Neuronal stem cell (in vitro differentiated cells): ENCODE measurements around the gene NFATC4.

Source experiments
- DNase-seq: peaks from one replicate; pipeline ENCODE4 v3.0.0-alpha.2; 2013; ENCODE audit warnings: low spot score
- H2AFZ ChIP-seq: one replicate; pipeline ENCODE4 v1.6.1; 2013; ENCODE audit warnings: mild to moderate bottlenecking, low read length, inconsistent platforms
- H2AK5ac ChIP-seq: 2 replicates; pipeline ENCODE4 v1.6.1; 2013; ENCODE audit warnings: low read depth, mild to moderate bottlenecking, inconsistent platforms, low read length, moderate library complexity, mixed read lengths
- H2BK120ac ChIP-seq: 2 replicates; pipeline ENCODE4 v1.6.1; 2013; ENCODE audit warnings: low read depth, mild to moderate bottlenecking, inconsistent platforms, low read length, moderate library complexity, mixed read lengths
- H2BK12ac ChIP-seq: one replicate; pipeline ENCODE4 v1.6.1; 2013; ENCODE audit warnings: low read length, inconsistent platforms
- H2BK15ac ChIP-seq: 2 replicates; pipeline ENCODE4 v1.6.1; 2013; ENCODE audit warnings: mild to moderate bottlenecking, low read length, inconsistent platforms, mixed read lengths
- H2BK5ac ChIP-seq: one replicate; pipeline ENCODE4 v1.6.1; 2013; ENCODE audit warnings: inconsistent platforms, mild to moderate bottlenecking, low read length, moderate library complexity
- H3K14ac ChIP-seq: one replicate; pipeline ENCODE4 v1.6.1; 2013; ENCODE audit warnings: low read length, inconsistent platforms
- H3K18ac ChIP-seq: 2 replicates; pipeline ENCODE4 v1.6.1; 2013; ENCODE audit warnings: low read length, inconsistent platforms
- H3K23ac ChIP-seq: 2 replicates; pipeline ENCODE4 v1.6.1; 2013; ENCODE audit warnings: low read depth, mild to moderate bottlenecking, mixed read lengths, low read length, inconsistent platforms; ENCODE audit not compliant: poor library complexity
- H3K27ac ChIP-seq: replicated peaks from 3 replicates; pipeline ENCODE4 v1.5.1; 2013; ENCODE audit warnings: low read length, inconsistent platforms
- H3K27me3 ChIP-seq, 3 experiments: 2 replicates each; pipeline ENCODE4 v1.6.1; 2013; ENCODE audit warnings: low read length in 3 of 3, mild to moderate bottlenecking in 2 of 3, inconsistent platforms in 1 of 3, low read depth in 1 of 3, mixed read lengths in 1 of 3, moderate library complexity in 1 of 3; ENCODE audit not compliant: control insufficient read depth in 3 of 3, insufficient read depth in 3 of 3
- H3K36me3 ChIP-seq, 2 donors: replicated peaks in 1 of 2; 2 replicates each; pipeline ENCODE4 v1.6.1; 2013; ENCODE audit warnings: low read length in 2 of 2; ENCODE audit not compliant: control insufficient read depth in 2 of 2, insufficient read depth in 2 of 2
- H3K4ac ChIP-seq: 2 replicates; pipeline ENCODE4 v1.6.1; 2013; ENCODE audit warnings: inconsistent platforms, mild to moderate bottlenecking, low read length, moderate library complexity
- H3K4me1 ChIP-seq, 2 donors: 1 replicate in 1 of 2; 2 replicates in 1 of 2; pipeline ENCODE4 v1.6.1; 2013; ENCODE audit warnings: low read length in 2 of 2, low read depth in 1 of 2; ENCODE audit not compliant: control insufficient read depth in 2 of 2, insufficient read depth in 1 of 2
- H3K4me2 ChIP-seq: one replicate; pipeline ENCODE4 v1.6.1; 2013; ENCODE audit warnings: mild to moderate bottlenecking, low read length, inconsistent platforms; ENCODE audit not compliant: insufficient read depth, poor library complexity, severe bottlenecking
- H3K4me3 ChIP-seq, 2 donors: 2 replicates each; pipeline ENCODE4 v1.5.1; 2013; ENCODE audit warnings: low read length in 2 of 2, mild to moderate bottlenecking in 2 of 2, inconsistent platforms in 1 of 2, moderate library complexity in 1 of 2
- H3K79me1 ChIP-seq: one replicate; pipeline ENCODE4 v1.6.1; 2013; ENCODE audit warnings: low read depth, mild to moderate bottlenecking, inconsistent platforms, low read length, moderate library complexity
- H3K9ac ChIP-seq: one replicate; pipeline ENCODE4 v1.6.1; 2013; ENCODE audit warnings: mild to moderate bottlenecking, low read depth, low read length, inconsistent platforms; ENCODE audit not compliant: poor library complexity
- H3K9me3 ChIP-seq, 2 donors: replicated peaks in 1 of 2; 2 replicates each; pipeline versions ENCODE3 to v1.6.1; 2013; ENCODE audit warnings: low read length in 2 of 2, mild to moderate bottlenecking in 2 of 2, inconsistent platforms in 1 of 2, low read depth in 1 of 2, mixed read lengths in 1 of 2, moderate library complexity in 1 of 2; ENCODE audit not compliant: control insufficient read depth in 2 of 2, insufficient read depth in 1 of 2
- H4K8ac ChIP-seq: one replicate; pipeline ENCODE4 v1.6.1; 2013; ENCODE audit warnings: low read depth, mild to moderate bottlenecking, inconsistent platforms, low read length, moderate library complexity
- H4K91ac ChIP-seq: one replicate; pipeline ENCODE4 v1.6.1; 2013; ENCODE audit warnings: low read length, low read depth, mild to moderate bottlenecking, inconsistent platforms; ENCODE audit not compliant: poor library complexity
- whole genome bisulfite sequencing, 2 donors: extraction: QIAGEN DNeasy Blood & Tissue Kit; methylation state at CpG; one replicate each; pipeline ENCODE4 v1.1.7; 2013; ENCODE audit warnings: missing lambda C conversion rate in 2 of 2, mixed read lengths in 1 of 2; ENCODE audit not compliant: insufficient read length in 2 of 2, insufficient replicate concordance in 1 of 2; ENCODE audit errors: extremely low coverage in 2 of 2; 5-methylcytosine and 5-hydroxymethylcytosine counted together

NFATC4 gene

DNA sequence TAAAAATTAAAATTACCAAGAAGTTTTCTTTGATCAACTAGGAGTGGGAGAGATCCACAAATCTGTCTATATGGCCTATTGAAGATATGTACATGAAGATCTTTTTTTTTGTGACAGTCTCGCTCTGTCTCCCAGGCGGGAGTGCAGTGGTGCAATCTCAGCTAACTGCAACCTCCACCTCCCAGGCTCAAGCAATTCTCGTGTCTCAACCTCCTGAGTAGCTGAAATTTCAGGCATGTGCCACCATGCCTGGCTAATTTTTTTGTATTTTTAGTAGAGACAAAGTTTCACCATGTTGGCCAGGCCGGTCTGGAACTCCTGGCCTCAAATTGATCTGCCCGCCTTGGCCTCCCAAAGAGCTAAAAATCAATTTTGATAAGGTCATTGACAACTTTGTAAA is 4.6 kb upstream of the NFATC4 start:
- Histone ChIP-seq H3K9me3 (no peaks in the 10 kb centered on the region), H3K14ac (no peak overlapping the region), H3K79me1 (no peaks in the 10 kb centered on the region), H4K91ac (no peak overlapping the region), H2AFZ (no peak overlapping the region), H2BK120ac (no peak overlapping the region), H2BK15ac (no peak overlapping the region), H3K4ac (no peak overlapping the region), H3K9ac (no peak overlapping the region), H3K4me3 (no peak overlapping the region), H3K18ac (no peak overlapping the region), H3K36me3 (no peaks in the 10 kb centered on the region), H3K4me1 (peaks cover 2 to 8% of the 10 kb centered on the region in 2 donors), H3K27me3 (peaks cover 0 to 24% (median 2%) of the 10 kb centered on the region in 3 experiments), H3K23ac (no peak overlapping the region), H3K4me2 (no peak overlapping the region), H2BK12ac (no peak overlapping the region), H3K27ac (no peak overlapping the region), H4K8ac (no peak overlapping the region), H2BK5ac (no peak overlapping the region), H2AK5ac (no peak overlapping the region)
- WGBS, 2 donors: no CpG with 5 or more reads among the region's 5 CpGs
- no peak for DNase-seq

DNA sequence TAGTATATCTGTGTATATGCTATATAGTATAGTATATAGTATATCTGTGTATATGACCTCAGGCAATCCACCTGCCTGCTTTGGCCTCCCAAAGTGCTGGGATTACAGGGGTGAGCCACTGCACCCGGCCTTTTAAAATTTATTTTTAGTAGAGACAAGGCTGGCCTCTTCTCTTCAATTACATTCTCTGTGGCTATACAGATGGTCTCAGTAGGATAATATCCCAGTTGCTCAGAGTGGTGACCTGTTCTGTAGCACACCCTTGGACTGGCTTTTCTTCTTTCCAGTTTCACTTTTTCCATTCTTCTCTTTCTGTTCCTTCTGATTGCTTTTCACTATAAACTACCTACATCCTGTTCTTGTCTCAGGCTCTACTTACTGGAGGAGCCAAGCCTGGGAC is 3.1 kb upstream of the NFATC4 start:
- Histone ChIP-seq H2BK120ac (no peak overlapping the region), H3K27ac (no peak overlapping the region), H3K79me1 (peaks cover 2% of the 10 kb centered on the region), H3K18ac (no peak overlapping the region), H2AK5ac (no peak overlapping the region), H3K4ac (no peak overlapping the region), H2BK15ac (no peak overlapping the region), H3K4me2 (no peak overlapping the region), H2AFZ (no peak overlapping the region), H3K14ac (no peak overlapping the region), H2BK5ac (no peak overlapping the region), H3K9me3 (no peaks in the 10 kb centered on the region), H3K36me3 (peaks cover 0 to 6% of the 10 kb centered on the region in 2 donors), H2BK12ac (no peak overlapping the region), H3K27me3 (peaks cover 0 to 23% (median 2%) of the 10 kb centered on the region in 3 experiments), H3K4me3 (no peak overlapping the region), H3K23ac (no peak overlapping the region), H4K91ac (no peak overlapping the region), H3K4me1 (peaks cover 8 to 16% of the 10 kb centered on the region in 2 donors), H4K8ac (no peak overlapping the region), H3K9ac (no peak overlapping the region)
- no peak for DNase-seq
- WGBS, 2 donors: no CpG with 5 or more reads among the region's 1 CpG

DNA sequence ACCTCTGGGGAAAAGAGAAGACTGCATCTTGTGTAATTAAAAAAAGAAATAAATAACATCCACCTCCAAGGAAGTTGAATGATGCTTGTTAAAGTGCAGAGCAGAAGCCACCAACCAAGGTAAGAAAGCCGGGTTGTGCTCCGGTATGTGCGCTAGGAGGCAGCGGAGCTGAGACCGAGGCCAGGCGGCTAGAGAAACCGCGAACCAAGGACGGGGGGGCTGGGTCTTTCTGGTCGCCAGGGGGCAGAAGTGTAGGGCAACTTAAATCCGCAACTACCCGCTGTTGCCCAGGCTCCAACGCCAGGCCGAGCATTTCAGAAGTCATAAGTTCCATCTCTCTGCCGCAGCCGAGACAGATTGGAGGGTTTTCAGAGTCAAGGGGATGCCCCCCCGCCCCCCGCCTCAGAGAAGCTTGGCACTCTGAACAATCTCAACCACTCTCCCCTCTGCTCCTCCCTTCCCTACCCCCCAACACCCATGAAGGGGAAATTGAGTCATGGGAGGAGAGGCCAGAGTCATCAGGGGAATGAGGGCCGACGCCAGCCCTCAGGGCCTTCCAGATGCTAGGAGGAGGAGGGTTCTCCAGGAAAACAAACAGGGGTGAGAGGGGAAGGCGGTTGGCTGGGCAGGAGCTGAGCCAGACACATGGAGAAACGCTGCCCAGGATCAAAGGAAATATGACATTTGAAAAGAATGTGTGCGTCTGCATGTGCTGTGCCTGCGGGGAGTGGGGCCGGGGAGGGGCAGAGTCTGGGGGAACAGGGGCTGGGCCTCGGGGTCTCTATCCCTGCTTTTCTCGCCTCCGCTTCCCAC is 2.2 kb upstream of the NFATC4 start:
- H2BK15ac ChIP-seq: peak overlapping the region; percentile 25
- H2AK5ac ChIP-seq: peak overlapping the region; percentile 60
- H2AFZ ChIP-seq: peak overlapping the region; percentile 97
- H3K79me1 ChIP-seq: peaks cover 2% of the 10 kb centered on the region
- peak overlapping the region; percentile 90 for H2BK120ac ChIP-seq
- H3K14ac ChIP-seq: no peak overlapping the region
- peak overlapping the region; percentile 69 for H2BK12ac ChIP-seq
- H3K4me2 ChIP-seq: peak overlapping the region; percentile 65
- H3K9ac ChIP-seq: no peak overlapping the region
- H2BK5ac ChIP-seq: peak overlapping the region; percentile 98
- H3K4me1 ChIP-seq: peaks cover 11 to 16% of the 10 kb centered on the region in 2 donors
- H3K4ac ChIP-seq: no peak overlapping the region
- peak overlapping the region; percentile 63 to 83 for H3K4me3 ChIP-seq
- WGBS, 2 donors: no CpG with 5 or more reads among the region's 28 CpGs
- H4K91ac ChIP-seq: no peak overlapping the region
- H3K9me3 ChIP-seq: no peaks in the 10 kb centered on the region
- H3K27me3 ChIP-seq: peaks cover 0 to 18% (median 2%) of the 10 kb centered on the region in 3 experiments
- H3K36me3 ChIP-seq: peaks cover 4 to 7% of the 10 kb centered on the region in 2 donors
- H3K23ac ChIP-seq: no peak overlapping the region
- H3K18ac ChIP-seq: peak overlapping the region; percentile 93
- peak; percentile 79 for DNase-seq
- peak overlapping the region; percentile 91 for H3K27ac ChIP-seq
- no peak overlapping the region for H4K8ac ChIP-seq

DNA sequence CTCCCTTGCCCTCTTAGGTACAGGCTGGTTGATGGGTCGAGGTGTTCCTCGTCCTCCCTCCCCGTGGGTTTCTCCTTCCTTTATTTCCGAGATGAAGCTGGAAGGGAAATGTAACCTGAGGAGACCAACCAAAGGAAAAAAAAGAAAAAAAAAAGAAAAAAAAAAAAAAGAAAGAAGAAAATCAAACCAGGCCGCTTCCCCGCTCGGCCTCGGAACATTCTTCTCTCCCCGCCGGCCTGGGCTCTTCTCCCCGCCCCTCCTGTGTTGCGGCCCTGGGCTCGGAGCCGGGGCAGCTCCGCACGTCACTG is 1.6 kb upstream of the NFATC4 start:
- WGBS, 2 donors: no CpG with 5 or more reads among the region's 16 CpGs
- no peak overlapping the region for H2AK5ac ChIP-seq

More for the DNA sequence above, 1.6 kb upstream of the NFATC4 start:
- Histone ChIP-seq H2BK12ac (no peak overlapping the region), H3K4me2 (peak overlapping the region; percentile 74), H3K4me1 (peaks cover 11 to 16% of the 10 kb centered on the region in 2 donors), H3K36me3 (peaks cover 4 to 12% of the 10 kb centered on the region in 2 donors), H3K23ac (no peak overlapping the region), H4K8ac (no peak overlapping the region), H3K9ac (no peak overlapping the region), H3K27ac (peak overlapping the region; percentile 91), H2BK15ac (peak overlapping the region; percentile 25), H3K14ac (no peak overlapping the region), H3K9me3 (no peaks in the 10 kb centered on the region), H3K4me3 (peak overlapping the region; percentile 70 to 83), H2BK5ac (peak overlapping the region; percentile 98), H3K4ac (no peak overlapping the region), H2BK120ac (no peak overlapping the region), H3K18ac (peak overlapping the region; percentile 74), H3K27me3 (peaks cover 0 to 13% (median 2%) of the 10 kb centered on the region in 3 experiments), H2AFZ (peak overlapping the region; percentile 97), H4K91ac (no peak overlapping the region), H3K79me1 (peaks cover 2% of the 10 kb centered on the region)
- DNase-seq: no peak
